Dendritic cell treated with granulocyte-macrophage colony-stimulating factor and Interleukin-4, amounts not matched to agents 40 ng/mL and 50 ng/mL, for 4 days (primary cell): ENCODE results near the gene MSANTD4.
"Not testable (repeated sequence)": the region's sequence is repeated elsewhere in the genome, so short reads cannot be mapped to it uniquely, and the experiment has no call there.

Source experiments
- H3K27ac Mint-ChIP-seq: one replicate; pipeline ENCODE4 v1.8.0; 2022; ENCODE audit warnings: mild to moderate bottlenecking, mixed read lengths
- H3K27me3 Mint-ChIP-seq: one replicate; pipeline ENCODE4 v1.8.0; 2022; ENCODE audit warnings: mild to moderate bottlenecking, mixed read lengths
- H3K36me3 Mint-ChIP-seq: one replicate; pipeline ENCODE4 v1.8.0; 2022; ENCODE audit warnings: low read depth, mixed read lengths
- H3K4me1 Mint-ChIP-seq: one replicate; pipeline ENCODE4 v1.8.0; 2022; ENCODE audit warnings: low read depth, mixed read lengths
- H3K4me3 Mint-ChIP-seq: one replicate; pipeline ENCODE4 v1.8.0; 2022; ENCODE audit warnings: mild to moderate bottlenecking, moderate library complexity, mixed read lengths
- H3K9me3 Mint-ChIP-seq: one replicate; pipeline ENCODE4 v1.8.0; 2022; ENCODE audit warnings: mixed read lengths
- intact Hi-C: fragments of 100-400 bp; cut with micrococcal nuclease; formaldehyde crosslinking; loops from one replicate; pipeline ENCODE4 v1.15.0; 2022

MSANTD4 gene

DNA sequence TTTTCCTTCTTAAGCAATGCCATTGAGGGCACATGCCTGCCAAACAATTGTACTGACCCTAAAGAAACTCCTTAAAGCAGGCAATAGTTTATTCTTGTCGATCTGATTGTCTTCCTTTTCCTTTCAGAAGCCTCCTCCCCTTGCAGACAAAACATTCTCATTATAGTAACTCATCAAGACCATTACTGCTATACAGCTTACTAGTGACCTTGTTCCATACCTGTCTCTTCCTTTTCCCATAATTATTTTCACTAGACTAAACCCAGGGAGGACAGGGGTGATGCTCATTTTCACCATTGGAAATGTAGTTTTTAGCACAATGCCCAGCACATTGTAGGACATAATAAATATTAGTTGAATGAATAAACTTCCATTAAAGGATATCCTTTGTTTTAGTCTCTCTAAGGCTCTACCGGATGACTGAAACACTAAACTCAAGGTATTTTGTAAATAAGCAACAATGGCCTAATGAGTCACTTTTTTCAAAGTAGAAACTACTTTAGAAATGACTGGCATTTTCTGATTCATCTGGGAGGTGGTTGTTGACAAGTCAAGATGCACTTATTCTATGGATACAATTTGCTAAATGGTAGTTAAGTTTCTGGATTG is 9.3 kb upstream of the MSANTD4 start:
- Mint-ChIP-seq H3K4me3 (no peak overlapping the region), H3K4me1 (no peaks in the 10 kb centered on the region), H3K27me3 (peaks cover 6% of the 10 kb centered on the region), H3K36me3 (no peaks in the 10 kb centered on the region), H3K9me3 (peaks cover 12% of the 10 kb centered on the region), H3K27ac (no peak overlapping the region)
- intact Hi-C loops: no loop called here

- H3K4me3 Mint-ChIP-seq: no peak overlapping the region
- H3K9me3 Mint-ChIP-seq: peaks cover 12% of the 10 kb centered on the region
- no peak overlapping the region for H3K27ac Mint-ChIP-seq
- H3K27me3 Mint-ChIP-seq: peaks cover 6% of the 10 kb centered on the region
- intact Hi-C loops: no loop called here
- no peaks in the 10 kb centered on the region for H3K36me3 Mint-ChIP-seq
- no peaks in the 10 kb centered on the region for H3K4me1 Mint-ChIP-seq
Observed at GRCh38 chr11:106030609-106031008, 8.6 kb upstream of the MSANTD4 start.

- Mint-ChIP-seq H3K27me3 (peaks cover 3% of the 10 kb centered on the region), H3K4me3 (peak overlapping the region; percentile 78), H3K27ac (peak overlapping the region; percentile 82), H3K4me1 (peaks cover 35% of the 10 kb centered on the region), H3K36me3 (peaks cover 36% of the 10 kb centered on the region), H3K9me3 (peaks cover 21% of the 10 kb centered on the region)
- intact Hi-C loops: loop anchor here (1.0 kb wide), 1 partner anchor 54 kb away; the partner anchor contains the start of genes AASDHPPT and KBTBD3
Observed at GRCh38 chr11:106022795-106023275, 795 bp upstream of the MSANTD4 start.

DNA sequence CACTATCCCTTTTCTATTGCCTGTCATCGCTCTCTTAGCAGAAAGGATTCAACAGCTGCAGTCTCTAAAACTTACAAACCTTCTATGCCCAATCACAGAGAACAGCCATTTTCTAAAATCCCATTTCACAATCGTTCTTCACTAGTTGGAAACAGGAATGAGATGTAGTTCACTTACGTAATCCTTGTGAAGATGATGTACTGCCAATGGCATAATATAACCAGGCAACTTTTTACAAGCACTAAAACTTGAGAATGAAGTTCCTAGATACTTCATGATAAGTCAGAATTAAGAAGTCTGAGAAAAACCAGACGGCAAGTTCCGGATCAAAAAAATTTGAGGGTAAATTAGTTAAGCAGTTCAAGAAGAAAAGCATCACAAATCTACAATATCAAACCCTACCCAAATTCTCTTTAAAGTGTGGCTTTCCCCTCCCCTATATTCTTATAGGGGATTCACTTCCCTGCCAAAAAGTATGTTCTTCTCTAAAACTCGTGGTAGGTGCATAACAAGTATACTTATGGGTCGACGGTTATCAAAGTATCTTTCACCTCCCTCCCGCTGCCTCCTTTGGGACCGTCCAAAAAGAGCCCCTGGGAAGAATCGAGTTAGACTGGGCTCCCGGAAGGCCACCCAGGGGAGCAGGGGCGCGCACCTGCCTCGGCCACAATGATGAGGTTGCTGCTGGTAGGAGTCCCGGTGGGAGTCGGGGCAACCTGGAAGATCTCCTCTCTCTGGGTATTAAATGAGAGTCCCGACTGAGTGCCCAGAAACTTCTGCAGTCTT is 666 bp downstream of the MSANTD4 start:
- peaks cover 36% of the 10 kb centered on the region for H3K36me3 Mint-ChIP-seq
- intact Hi-C loops: no loop called here
- H3K27me3 Mint-ChIP-seq: peaks cover 3% of the 10 kb centered on the region
- H3K9me3 Mint-ChIP-seq: peaks cover 10% of the 10 kb centered on the region
- H3K27ac Mint-ChIP-seq: peak overlapping the region; percentile 82
- H3K4me3 Mint-ChIP-seq: peak overlapping the region; percentile 78
- peaks cover 38% of the 10 kb centered on the region for H3K4me1 Mint-ChIP-seq

GRCh38 chr11:106017093-106017492 is 4.9 kb downstream of the MSANTD4 start:
- no peak overlapping the region for H3K27ac Mint-ChIP-seq
- peaks cover 47% of the 10 kb centered on the region for H3K36me3 Mint-ChIP-seq
- peaks cover 28% of the 10 kb centered on the region for H3K4me1 Mint-ChIP-seq
- no peak overlapping the region for H3K4me3 Mint-ChIP-seq
- no peaks in the 10 kb centered on the region for H3K9me3 Mint-ChIP-seq
- intact Hi-C loops: no loop called here
- no peaks in the 10 kb centered on the region for H3K27me3 Mint-ChIP-seq

DNA sequence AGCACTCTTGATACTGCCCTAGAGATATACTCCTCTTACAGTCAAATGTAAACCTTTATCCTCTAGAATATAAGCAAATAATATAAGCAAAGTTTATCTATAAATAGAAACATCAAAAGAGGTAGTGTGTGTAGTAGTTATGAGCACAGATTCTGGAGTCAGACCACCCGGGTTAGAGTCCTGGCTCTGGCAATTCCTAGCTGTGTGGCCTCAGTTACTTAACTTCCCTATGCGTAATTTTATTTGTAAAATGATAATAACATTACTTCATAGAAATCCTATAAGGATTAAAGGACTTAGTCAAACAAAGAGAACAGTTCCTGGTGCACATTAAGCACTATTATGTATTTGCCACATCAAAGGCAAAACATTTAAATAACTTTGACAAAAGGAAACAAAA is 7.0 kb downstream of the MSANTD4 start:
- Mint-ChIP-seq H3K27ac (no peak overlapping the region), H3K9me3 (peaks cover 16% of the 10 kb centered on the region), H3K27me3 (no peaks in the 10 kb centered on the region), H3K36me3 (peaks cover 53% of the 10 kb centered on the region), H3K4me3 (no peak overlapping the region), H3K4me1 (peaks cover 19% of the 10 kb centered on the region)
- intact Hi-C loops: no loop called here

GRCh38 chr11:106014620-106015019 is 7.4 kb downstream of the MSANTD4 start:
- H3K27me3 Mint-ChIP-seq: no peaks in the 10 kb centered on the region
- peaks cover 53% of the 10 kb centered on the region for H3K36me3 Mint-ChIP-seq
- H3K27ac Mint-ChIP-seq: no peak overlapping the region
- H3K4me1 Mint-ChIP-seq: peaks cover 15% of the 10 kb centered on the region
- H3K4me3 Mint-ChIP-seq: no peak overlapping the region
- intact Hi-C loops: no loop called here
- H3K9me3 Mint-ChIP-seq: peaks cover 19% of the 10 kb centered on the region

DNA sequence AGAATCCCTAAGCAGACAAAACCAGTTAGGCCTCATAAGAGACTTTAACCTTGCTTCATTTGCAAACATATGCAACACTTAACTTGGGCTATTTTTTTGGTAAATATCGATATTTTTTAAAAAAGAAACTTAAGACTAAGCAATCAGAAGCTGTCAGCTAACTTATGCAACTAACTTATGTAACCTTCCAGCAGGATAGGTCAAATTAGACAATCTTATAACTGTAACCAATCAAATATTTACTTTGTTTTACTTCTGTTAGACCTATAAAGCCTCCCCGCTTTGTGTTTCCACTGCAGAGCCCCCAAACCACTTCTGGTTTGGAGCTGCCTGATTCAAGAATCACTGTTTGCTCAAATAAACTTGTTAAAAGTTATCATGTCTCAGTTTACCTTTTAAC is 8.0 kb downstream of the MSANTD4 start:
- Mint-ChIP-seq H3K36me3 (peaks cover 55% of the 10 kb centered on the region), H3K4me1 (peaks cover 10% of the 10 kb centered on the region), H3K4me3 (no peak overlapping the region), H3K27me3 (no peaks in the 10 kb centered on the region), H3K9me3 (peaks cover 23% of the 10 kb centered on the region), H3K27ac (no peak overlapping the region)
- intact Hi-C loops: no loop called here

DNA sequence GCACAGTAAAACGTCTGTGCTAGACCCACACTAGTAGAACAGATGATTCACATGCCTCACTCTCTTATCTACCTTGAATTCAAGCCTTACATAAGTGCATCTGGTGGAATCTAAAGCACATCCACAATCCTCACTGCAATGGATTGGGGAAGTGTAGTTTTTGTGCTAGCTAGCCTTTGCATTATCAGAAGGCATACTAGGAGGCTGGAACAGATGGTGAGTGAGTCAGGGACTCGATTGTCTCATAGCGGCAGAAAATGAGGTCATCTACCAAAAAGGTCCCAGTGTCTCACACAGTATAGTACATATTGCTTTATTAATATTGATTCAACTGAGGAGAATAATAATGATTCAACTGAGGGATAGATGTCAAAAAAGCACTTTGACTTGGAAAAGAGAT is 9.3 kb downstream of the MSANTD4 start:
- Mint-ChIP-seq H3K9me3 (peaks cover 23% of the 10 kb centered on the region), H3K4me3 (no peak overlapping the region), H3K27me3 (no peaks in the 10 kb centered on the region), H3K4me1 (peaks cover 6% of the 10 kb centered on the region), H3K27ac (no peak overlapping the region), H3K36me3 (peaks cover 61% of the 10 kb centered on the region)
- intact Hi-C loops: no loop called here

- Mint-ChIP-seq H3K4me1 (peaks cover 4% of the 10 kb centered on the region), H3K9me3 (peaks cover 34% of the 10 kb centered on the region), H3K36me3 (peaks cover 74% of the 10 kb centered on the region), H3K4me3 (no peak overlapping the region), H3K27ac (no peak overlapping the region), H3K27me3 (no peaks in the 10 kb centered on the region)
- intact Hi-C loops: no loop called here
Observed at GRCh38 chr11:106011481-106011880, 10.6 kb downstream of the MSANTD4 start.

GRCh38 chr11:106003094-106003493 is 18.9 kb downstream of the MSANTD4 start:
- peaks cover 75% of the 10 kb centered on the region for H3K36me3 Mint-ChIP-seq
- peaks cover 71% of the 10 kb centered on the region for H3K9me3 Mint-ChIP-seq
- H3K27me3 Mint-ChIP-seq, H3K4me1 Mint-ChIP-seq, H3K4me3 Mint-ChIP-seq, intact Hi-C loops, H3K27ac Mint-ChIP-seq: not testable (repeated sequence)

DNA sequence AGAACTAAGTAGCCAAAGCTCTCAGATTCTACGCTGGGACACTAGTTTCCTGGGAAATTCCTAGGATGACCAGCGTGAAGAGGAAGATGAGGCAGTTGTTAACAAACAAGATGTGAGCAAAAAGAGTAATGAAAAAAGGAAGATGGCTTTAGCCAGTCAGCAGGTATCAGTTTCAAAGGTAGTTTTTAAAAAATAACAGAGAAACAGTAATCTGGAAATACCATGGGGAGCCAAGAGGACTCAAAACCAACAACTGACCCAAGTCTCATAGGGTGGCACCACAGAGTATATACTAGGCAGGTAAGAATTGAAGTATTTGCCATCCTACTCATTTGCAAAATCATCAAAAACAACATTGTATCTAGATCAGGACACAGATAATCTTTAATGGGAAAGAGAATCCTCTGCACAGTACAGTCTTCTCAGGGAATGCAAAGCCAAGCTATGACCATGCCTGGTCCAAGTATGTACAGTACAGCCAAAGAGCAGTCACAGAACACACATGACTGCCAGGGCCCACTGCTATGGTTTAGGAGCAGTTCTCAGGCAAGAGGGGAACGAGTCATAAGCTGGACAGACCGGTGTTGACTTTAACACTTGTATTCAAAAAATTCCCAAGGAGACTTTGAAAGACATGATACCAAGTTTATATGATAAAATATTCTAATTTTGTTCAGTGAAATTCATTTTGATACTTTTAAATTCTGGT is 20.6 kb downstream of the MSANTD4 start:
- H3K4me3 Mint-ChIP-seq: no peak overlapping the region
- no peak overlapping the region for H3K27ac Mint-ChIP-seq
- H3K4me1 Mint-ChIP-seq: peaks cover 6% of the 10 kb centered on the region
- no peaks in the 10 kb centered on the region for H3K27me3 Mint-ChIP-seq
- H3K36me3 Mint-ChIP-seq: peaks cover 75% of the 10 kb centered on the region
- peaks cover 76% of the 10 kb centered on the region for H3K9me3 Mint-ChIP-seq
- intact Hi-C loops: no loop called here

DNA sequence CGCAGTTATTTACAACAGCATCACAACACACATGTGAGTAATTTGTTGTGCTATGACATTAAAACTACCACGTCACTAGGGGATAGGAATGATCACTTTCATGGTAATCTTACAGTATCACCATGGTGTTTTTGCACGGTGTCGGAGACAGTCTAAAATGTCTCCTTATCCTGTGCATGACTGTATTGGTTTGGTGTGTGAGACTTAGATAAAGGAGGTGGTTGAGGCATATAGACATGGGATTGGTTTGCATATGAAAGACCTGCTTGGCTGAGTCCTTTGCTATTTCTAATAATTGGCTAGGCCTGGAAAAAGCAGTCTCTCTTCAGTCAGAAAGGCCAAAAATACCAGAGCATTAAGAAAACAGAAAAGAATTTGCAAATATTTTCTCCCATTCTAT is 30.2 kb downstream of the MSANTD4 start:
- intact Hi-C loops: no loop called here
- no peaks in the 10 kb centered on the region for H3K27me3 Mint-ChIP-seq
- peaks cover 2% of the 10 kb centered on the region for H3K4me1 Mint-ChIP-seq
- peaks cover 27% of the 10 kb centered on the region for H3K36me3 Mint-ChIP-seq
- no peak overlapping the region for H3K27ac Mint-ChIP-seq
- H3K9me3 Mint-ChIP-seq: peaks cover 20% of the 10 kb centered on the region
- H3K4me3 Mint-ChIP-seq: no peak overlapping the region

DNA sequence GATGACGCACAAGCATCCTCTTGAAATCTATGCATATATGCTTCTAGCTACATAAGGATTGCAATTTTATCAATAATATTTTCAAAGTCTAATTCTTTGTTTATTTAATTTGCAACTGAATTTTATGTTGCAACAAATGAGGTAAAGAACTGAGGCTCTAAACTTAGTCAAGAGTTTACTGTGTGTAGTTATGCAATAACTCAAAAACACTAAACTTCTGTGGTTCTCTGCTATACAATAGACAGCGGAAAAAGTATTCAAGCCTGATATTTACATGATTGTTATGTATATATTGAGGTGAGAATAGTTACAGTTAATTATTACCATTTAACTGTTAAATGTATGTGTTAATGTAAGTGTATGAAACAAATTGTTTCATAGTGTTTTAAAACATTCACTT is 32.9 kb downstream of the MSANTD4 start:
- Mint-ChIP-seq H3K27me3 (no peaks in the 10 kb centered on the region), H3K4me1 (no peaks in the 10 kb centered on the region), H3K9me3 (peaks cover 13% of the 10 kb centered on the region), H3K27ac (no peak overlapping the region), H3K4me3 (no peak overlapping the region), H3K36me3 (peaks cover 5% of the 10 kb centered on the region)
- intact Hi-C loops: no loop called here
